Stromal cell of bone marrow (primary cell): ENCODE measurements around the gene GJA4.
"Not testable (repeated sequence)": the region's sequence is repeated elsewhere in the genome, so short reads cannot be mapped to it uniquely, and the experiment has no call there.

Source experiments
- DNase-seq: peaks from one replicate; pipeline ENCODE4 v3.0.0-alpha.2; 2012; ENCODE audit warnings: low read depth

GJA4 gene

DNA sequence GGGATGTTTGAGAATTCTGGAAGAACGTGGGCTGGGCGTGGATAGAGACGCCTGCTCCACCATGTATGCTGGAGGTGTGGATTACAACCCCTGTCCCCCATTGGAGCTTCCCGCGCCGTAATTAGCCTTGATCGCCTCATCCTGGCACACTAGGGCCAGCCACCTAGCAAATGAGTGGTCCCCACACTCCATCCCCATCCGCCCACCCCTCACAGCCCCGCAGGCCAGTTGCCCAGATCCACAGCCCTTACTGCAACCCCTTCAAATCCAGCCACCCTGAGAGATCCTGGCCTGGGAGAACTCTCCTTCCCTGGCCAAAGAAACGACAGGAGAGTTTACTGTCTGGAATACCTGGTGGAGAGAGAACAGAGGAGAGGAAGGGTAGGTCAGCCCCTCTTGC is 375 bp upstream of the GJA4 start:
- DNase-seq: no peak

GRCh38 chr1:34794001-34794789 is 1.4 kb downstream of the GJA4 start:
- no peak for DNase-seq

DNA sequence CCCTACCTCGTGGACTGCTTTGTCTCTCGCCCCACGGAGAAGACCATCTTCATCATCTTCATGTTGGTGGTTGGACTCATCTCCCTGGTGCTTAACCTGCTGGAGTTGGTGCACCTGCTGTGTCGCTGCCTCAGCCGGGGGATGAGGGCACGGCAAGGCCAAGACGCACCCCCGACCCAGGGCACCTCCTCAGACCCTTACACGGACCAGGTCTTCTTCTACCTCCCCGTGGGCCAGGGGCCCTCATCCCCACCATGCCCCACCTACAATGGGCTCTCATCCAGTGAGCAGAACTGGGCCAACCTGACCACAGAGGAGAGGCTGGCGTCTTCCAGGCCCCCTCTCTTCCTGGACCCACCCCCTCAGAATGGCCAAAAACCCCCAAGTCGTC is 2.0 kb downstream of the GJA4 start:
- no peak for DNase-seq

- DNase-seq: no peak
These were observed 3.1 kb downstream of the GJA4 start for GRCh38 chr1:34795916-34796315.

GRCh38 chr1:34796990-34797389 is 4.2 kb downstream of the GJA4 start:
- no peak for DNase-seq

DNA sequence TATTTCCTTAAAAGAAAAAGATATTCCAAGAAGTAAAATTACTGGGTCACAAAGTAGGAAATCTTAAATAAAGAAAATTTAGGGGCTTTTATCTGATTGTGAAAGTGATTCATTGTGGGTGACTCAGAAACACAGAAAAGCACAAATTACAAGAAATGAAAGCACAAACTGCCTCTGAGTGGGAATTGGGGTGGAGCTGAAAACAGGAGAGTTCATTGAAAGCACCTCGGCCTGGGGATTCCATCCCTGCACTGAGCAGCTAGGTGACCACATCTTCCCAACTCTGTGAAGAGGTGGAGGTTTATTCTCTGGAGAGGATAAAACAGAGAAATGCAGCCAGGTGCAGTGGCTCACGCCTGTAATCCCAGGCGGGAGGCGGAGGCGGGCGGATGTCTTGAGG is 7.4 kb downstream of the GJA4 start:
- DNase-seq: no peak

DNA sequence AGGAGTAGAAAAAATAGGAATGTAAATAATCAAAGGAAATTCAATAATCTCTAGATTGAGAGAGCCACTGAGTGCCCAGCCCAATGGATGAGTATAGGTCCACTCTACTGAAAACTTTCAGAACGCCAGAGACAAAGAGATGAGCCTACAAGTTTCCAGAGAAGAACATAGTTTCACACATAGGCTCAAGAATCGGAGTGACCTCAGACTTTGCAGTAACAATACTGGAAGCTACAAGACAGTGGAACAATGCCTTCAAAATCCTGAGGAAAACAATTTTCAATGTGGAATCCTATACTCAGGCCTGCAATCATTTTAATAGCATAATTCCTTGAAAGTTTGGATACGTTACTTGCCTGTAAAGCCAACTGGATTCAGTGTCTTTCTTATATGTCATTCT is 11.0 kb downstream of the GJA4 start:
- no peak for DNase-seq

- DNase-seq: no peak
These were observed 13.6 kb downstream of the GJA4 start for GRCh38 chr1:34806396-34806795.

GRCh38 chr1:34808051-34808810 is 15.4 kb downstream of the GJA4 start:
- DNase-seq: no peak

- DNase-seq: not testable (repeated sequence)
These were observed 18.0 kb downstream of the GJA4 start for GRCh38 chr1:34810781-34811180.

GRCh38 chr1:34816332-34816731 is 23.5 kb downstream of the GJA4 start:
- no peak for DNase-seq

DNA sequence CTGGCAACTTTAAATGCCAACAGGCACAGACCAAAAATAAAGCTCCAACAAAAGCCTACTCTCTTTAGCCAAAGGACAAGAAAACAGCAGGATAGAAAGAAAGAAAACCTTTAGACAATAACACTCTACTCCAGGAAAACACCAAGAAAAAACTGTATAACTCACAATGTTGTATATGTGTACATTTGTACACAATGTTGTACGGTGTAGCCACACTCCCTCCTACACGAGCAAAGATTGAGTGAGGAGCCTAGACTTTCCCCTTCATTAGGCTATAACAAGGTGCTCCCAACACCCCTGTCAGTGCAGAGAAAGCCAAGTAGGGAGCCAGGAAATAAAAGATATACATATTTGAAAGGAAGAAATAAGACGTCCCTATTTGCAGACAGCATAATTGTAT is 24.0 kb downstream of the GJA4 start:
- no peak for DNase-seq

DNA sequence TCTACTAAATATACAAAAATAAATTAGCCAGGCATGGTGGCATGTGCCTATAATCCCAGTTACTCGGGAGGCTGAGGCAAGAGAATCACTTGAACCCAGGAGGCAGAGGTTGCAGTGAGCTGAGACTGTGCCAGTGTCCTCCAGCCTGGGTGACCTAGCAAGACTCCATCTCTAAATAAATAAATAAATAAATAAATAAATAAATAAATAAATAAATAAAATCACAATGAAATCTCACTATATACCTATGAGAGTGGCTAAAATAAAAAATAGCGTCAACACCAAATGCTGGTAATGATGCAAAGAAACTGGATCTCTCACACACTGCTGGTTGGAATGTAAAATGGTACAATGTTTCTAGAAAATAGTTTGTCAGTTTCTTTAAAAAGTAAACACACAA is 26.1 kb downstream of the GJA4 start:
- not testable (repeated sequence) for DNase-seq

GRCh38 chr1:34822202-34822601 is 29.4 kb downstream of the GJA4 start:
- no peak for DNase-seq

- DNase-seq: no peak
These were observed 32.1 kb downstream of the GJA4 start for GRCh38 chr1:34824817-34825454.

DNA sequence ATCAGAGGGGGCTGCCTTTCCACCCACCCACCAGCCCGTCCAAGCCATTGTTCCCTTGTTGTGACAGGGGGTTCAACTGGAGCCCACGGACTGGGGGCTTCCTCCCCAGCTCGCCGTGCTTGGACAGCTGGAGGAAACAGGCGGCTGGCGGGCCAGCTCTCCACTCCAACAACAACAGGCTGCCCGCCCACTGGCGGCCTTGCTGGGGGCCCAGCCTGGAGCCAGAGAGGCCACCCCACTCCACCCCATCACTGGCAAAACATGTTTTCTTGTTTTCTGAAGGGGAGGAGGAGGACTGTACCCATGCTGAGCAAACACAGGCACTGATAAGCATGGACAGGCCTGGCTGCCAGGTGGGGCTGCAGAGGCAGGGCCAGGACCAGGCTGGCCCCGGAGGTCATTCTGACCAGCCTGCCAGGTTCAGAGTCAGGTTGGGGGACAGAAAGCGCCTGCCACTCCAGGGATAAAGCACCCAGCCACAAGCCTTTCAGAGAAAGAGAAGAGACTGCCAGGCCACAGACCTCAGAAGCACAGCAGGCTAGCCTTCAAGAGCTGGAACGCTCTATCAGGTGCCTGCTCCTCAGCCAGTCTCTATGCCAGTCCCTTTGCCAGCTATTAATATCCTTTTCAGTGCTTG is 32.8 kb downstream of the GJA4 start:
- DNase-seq: no peak

- DNase-seq: no peak
These were observed 34.6 kb downstream of the GJA4 start for GRCh38 chr1:34827341-34827941.

DNA sequence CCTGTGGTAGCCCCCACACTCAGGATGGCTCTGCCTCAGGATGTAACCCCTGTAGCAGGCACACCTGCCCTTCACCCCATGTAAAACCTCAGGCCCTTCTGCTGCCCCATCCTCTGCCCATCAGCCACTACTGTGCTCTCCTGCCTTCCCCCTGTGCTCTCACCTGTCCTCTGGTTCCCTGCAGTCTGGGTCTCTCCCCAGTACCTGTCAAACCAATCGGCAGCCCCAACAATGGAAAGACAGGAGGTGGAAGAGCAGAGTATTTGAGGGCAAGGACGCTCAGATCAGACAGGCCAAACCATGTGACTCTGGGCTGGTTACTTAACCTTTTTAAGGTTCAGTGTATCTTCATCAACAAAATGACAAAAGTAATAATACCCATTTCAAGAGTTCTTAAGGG is 35.8 kb downstream of the GJA4 start:
- DNase-seq: no peak

DNA sequence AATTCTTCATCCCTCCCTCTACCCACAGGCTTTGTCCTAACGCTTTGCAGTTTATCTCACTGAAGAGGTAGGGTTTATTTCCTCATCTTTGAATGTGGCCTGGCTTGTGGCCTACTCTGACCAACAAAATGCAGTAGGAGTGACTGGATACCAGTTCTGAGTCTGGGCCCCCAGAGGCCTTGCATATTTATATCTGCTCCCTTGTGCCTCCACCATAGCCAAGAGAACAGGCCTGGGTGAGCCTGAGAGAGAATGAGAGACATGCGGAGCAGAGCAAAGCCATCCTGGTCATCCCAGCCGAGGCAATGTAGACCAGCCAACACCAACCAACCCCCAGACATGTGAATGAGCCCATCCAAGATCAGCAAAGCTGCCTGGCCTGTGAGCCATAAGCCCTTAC is 36.5 kb downstream of the GJA4 start:
- DNase-seq: peak; percentile 29

DNA sequence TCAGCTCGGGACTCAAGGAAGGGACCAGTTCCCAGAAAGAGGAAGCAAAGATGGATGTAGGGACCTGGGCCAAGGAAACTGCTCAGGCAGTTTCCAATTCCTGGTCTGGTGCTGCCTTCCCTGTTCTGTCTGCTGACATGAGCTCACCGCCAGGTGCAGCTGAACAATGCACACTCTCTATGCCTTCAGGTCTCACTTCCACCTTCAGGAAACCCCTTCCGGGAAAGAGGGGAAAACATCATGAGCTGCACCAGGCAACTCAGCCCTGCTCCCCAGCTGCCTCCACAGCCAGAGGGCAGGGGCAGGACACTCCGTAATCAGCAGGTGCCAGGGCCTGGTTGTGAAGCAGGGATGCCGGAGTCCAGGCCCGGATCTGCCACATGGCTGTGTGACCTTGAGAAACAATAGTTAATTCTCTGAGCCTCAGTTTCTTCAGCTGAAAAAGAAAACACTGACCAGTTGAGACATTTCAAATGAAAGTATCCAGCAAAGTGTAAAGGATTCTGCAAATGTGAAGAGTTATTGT is 39.0 kb downstream of the GJA4 start:
- DNase-seq: no peak

DNA sequence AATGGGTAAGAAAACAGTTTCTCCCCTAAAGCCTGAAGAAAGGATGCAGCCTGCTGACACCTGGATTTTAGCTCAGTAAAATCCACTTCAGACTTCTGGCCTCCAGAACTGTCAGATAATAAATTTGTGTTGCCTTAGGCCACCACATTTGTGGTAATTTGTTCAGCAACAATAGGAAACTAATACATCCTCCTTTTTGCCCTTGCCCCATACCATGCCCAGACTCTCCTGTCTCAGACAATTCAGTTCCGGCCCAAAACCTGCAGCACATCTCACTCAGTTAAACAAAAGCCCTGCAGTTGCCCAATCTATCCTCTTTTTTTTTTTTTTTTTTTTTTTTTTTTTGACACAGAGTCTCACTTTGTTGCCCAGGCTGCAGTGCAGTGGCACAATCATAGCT is 40.9 kb downstream of the GJA4 start:
- DNase-seq: no peak
